ENCODE measurements around the gene GORASP1. TPM values are rescaled to one million over a fixed set of nuclear protein-coding genes. Genes with fewer than 3 reads are reported as not detected.

The GORASP1 gene
- total and polyA plus RNA-seq, 2 of the 8 experiments (the other 6 are each of a cell fraction or from before 2014, with no cell fraction given): 33.4 to 33.5 TPM

DNA sequence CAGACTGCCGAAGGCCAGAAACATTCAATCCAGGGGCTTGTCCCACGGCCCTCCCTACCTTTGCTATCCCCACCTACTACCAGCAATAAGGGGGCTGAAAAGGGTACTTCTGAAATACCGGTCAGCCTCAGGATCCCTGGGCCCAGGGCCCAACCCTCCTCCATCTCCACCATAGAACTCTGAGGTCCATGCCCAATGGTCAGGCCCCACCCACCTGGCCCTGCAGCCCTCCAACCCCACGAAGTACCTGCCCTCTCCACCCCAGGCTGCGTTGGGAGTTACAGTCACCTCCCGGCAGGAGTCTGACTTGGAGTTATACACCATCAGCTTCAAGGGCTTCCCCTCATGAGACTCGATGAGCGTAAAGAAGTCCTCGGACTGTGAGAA is 6.9 kb downstream of the GORASP1 start:
- Histone ChIP-seq H3K14ac (ENCODE audit: insufficient read length) (no peak overlapping the region), H3K18ac (ENCODE audit: extremely low read depth, low read length) (no peak overlapping the region), H2BK120ac (replicated peaks; ENCODE audit: low read depth, low read length) (no peak overlapping the region), H3K9ac (replicated peaks in 1 of 4; ENCODE audit: extremely low read depth in 1 of 4, low read depth in 3 of 4, low read length in 3 of 4) (no peak overlapping the region), H3K4me1 (replicated peaks in 1 of 4; ENCODE audit: control insufficient read depth in 3 of 4, insufficient read depth in 4 of 4, low read length in 3 of 4) (no peaks in the 10 kb centered on the region; a peak in 1 of 7 replicates), H2BK12ac (ENCODE audit: low read depth, low read length) (no peak overlapping the region), H3K23me2 (ENCODE audit: low read depth, low read length) (no peaks in the 10 kb centered on the region), H3K4ac (replicated peaks; ENCODE audit: insufficient read length, low read depth, low read length) (no peak overlapping the region), H3K79me1 (ENCODE audit: low read depth, low read length) (peaks cover 4% of the 10 kb centered on the region; the same call in 1 of the 2 replicates), H2BK5ac (ENCODE audit: low read depth, low read length) (no peak overlapping the region), H4K91ac (replicated peaks; ENCODE audit: insufficient read length, low read length) (no peak overlapping the region), H3K9me3 (ENCODE audit: insufficient read depth in 2 of 2, low read depth in 1 of 2, low read length in 1 of 2) (no peaks in the 10 kb centered on the region; a peak in 1 of 4 replicates), H2BK20ac (ENCODE audit: low read length) (no peak overlapping the region), H2AK5ac (ENCODE audit: low read depth, low read length) (no peak overlapping the region), H3K56ac (replicated peaks; ENCODE audit: insufficient read length, low read depth, low read length) (no peak overlapping the region), H4K8ac (ENCODE audit: extremely low read depth, insufficient read depth, low read length) (no peak overlapping the region; the same call in 1 of the 2 replicates), H3K4me3 (ENCODE audit: extremely low read depth in 1 of 4, insufficient read depth in 2 of 4, low read depth in 3 of 4, low read length in 4 of 4) (no peak overlapping the region), H4K20me1 (replicated peaks in 1 of 2; ENCODE audit: control insufficient read depth in 1 of 2, insufficient read depth in 2 of 2, low read length in 2 of 2) (peaks cover 0 to 5% of the 10 kb centered on the region in 2 experiments), H3K4me2 (ENCODE audit: insufficient read depth in 1 of 2, low read depth in 2 of 2, low read length in 2 of 2) (no peak overlapping the region), H3K79me2 (ENCODE audit: control insufficient read depth in 1 of 2, insufficient read depth in 2 of 2, low read length in 2 of 2) (no peaks in the 10 kb centered on the region), H3K27me3 (replicated peaks in 1 of 4; ENCODE audit: control insufficient read depth in 3 of 4, extremely low read depth in 1 of 4, insufficient read depth in 3 of 4, low read length in 3 of 4) (no peaks in the 10 kb centered on the region), H4K5ac (ENCODE audit: insufficient read length, low read depth, low read length) (no peak overlapping the region), H3K23ac (ENCODE audit: insufficient read length) (no peak overlapping the region), H3K36me3 (ENCODE audit: control insufficient read depth in 2 of 4, insufficient read depth in 4 of 4, low read length in 3 of 4) (peaks cover 12 to 24% (median 21%) of the 10 kb centered on the region in 4 experiments), H2BK15ac (ENCODE audit: low read length) (no peak overlapping the region), H2AFZ (ENCODE audit: low read length) (no peak overlapping the region), H3K27ac (ENCODE audit: low read depth, low read length) (no peak overlapping the region)
- no peak for FAIRE-seq
- DNase-seq (ENCODE audit: low read depth in 1 of 2, low spot score in 2 of 2): peak in 1 of 2 experiments; percentile 35
- no peak for TF ChIP-seq JUN (IDR thresholded peaks at IDR 0.05; ENCODE audit: low read depth, low read length)
- no peak for TF ChIP-seq CEBPB (IDR thresholded peaks at IDR 0.05; ENCODE audit: low read depth, low read length)
- TF ChIP-seq EP300 (IDR thresholded peaks at IDR 0.05; ENCODE audit: borderline replicate concordance in 1 of 2, low read depth in 2 of 2, low read length in 2 of 2): no peak
- no peak for TF ChIP-seq TBP (IDR thresholded peaks at IDR 0.05; ENCODE audit: low read depth, low read length)
- no peak for TF ChIP-seq GABPA (IDR thresholded peaks at IDR 0.05; ENCODE audit: borderline replicate concordance, insufficient read depth, low read length)
- TF ChIP-seq MAFK (IDR thresholded peaks at IDR 0.05; ENCODE audit: low read depth, low read length): no peak
- no peak for TF ChIP-seq SP1 (IDR thresholded peaks at IDR 0.05; ENCODE audit: low read depth, low read length)
- no peak for TF ChIP-seq SIX5 (IDR thresholded peaks at IDR 0.05; ENCODE audit: low read depth, low read length)
- WGBS, 2 experiments (ENCODE audit: extremely low coverage in 1 of 2, insufficient coverage in 1 of 2, insufficient read length in 1 of 2, insufficient replicate concordance in 2 of 2, low coverage in 1 of 2, low lambda C conversion rate in 2 of 2, missing lambda C conversion rate in 1 of 2): 94% methylated on average over 9 of the region's 9 CpGs; no CpG with 5 or more reads in 1 of the 2 experiments
- POLR2A ChIA-PET (ENCODE audit: partially characterized antibody): no interaction called here
- CTCF ChIA-PET (ENCODE audit: partially characterized antibody): interaction anchor here (0.6 to 7.9 kb wide), 13 partner anchors 14 to 1123 kb away, joined by 3 to 106 read pairs (median 3); no protein-coding TSS in a partner anchor

All from H1 (cell line).